Measurements from ENCODE around the gene RIC8B.

RIC8B gene

DNA sequence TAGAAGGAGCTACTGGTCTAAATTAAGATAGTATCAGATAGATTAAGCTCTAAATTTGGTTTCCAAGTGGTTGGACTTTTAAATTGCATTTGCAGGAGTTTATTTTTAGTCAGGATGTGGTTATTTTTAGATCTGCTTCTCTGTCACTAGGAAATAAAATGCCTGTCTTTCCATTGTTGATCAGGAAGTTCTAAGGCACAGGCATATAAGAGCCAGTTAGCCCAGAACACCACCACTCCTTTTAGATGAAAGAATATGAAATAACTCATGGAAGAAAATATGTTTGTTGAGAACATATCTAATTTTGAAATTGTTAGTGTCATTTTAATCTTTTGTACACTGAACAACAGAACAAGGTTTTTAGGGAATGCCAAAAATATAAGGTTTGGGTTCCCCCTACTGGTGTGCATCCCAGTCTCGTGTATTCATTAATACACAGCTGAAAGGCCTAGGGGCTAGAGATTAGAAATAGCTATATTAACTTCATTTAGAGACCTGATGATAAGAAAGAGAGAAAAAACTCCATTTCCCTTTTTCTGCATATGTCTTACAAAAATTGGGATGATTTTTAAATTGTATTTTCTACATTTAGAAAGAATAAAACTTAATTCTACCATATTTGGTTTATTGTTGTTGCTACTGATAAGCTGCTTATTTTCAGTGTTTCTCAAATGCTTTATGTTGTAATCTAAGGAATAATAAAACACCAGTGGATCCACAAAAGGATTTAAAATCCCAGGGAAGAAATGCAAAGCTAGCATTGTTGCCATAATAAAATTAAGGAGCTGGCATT is 67.2 kb downstream of the RIC8B start:
- no peaks in the 10 kb centered on the region for H3F3A ChIP-seq (ENCODE audit: control insufficient read depth, insufficient read depth)
- no peaks in the 10 kb centered on the region for H3K27me3 ChIP-seq (ENCODE audit: control insufficient read depth, low read length)
- peaks cover 12% of the 10 kb centered on the region for H3K4me1 ChIP-seq (ENCODE audit: control insufficient read depth, low read length)
- H3K4me3 ChIP-seq (ENCODE audit: low read length), result no peak overlapping the region
- H3K27ac ChIP-seq (ENCODE audit: low read depth, low read length), result no peak overlapping the region
- no peaks in the 10 kb centered on the region for H3K9me2 ChIP-seq (replicated peaks; ENCODE audit: control insufficient read depth, low read length)
- H4K20me1 ChIP-seq (ENCODE audit: control insufficient read depth, insufficient read depth, low read depth, low read length), result no peaks in the 10 kb centered on the region
- no peaks in the 10 kb centered on the region for H3K9me3 ChIP-seq (ENCODE audit: control insufficient read depth, insufficient read depth, low read length)
- no peaks in the 10 kb centered on the region for H3K79me2 ChIP-seq (ENCODE audit: control insufficient read depth, low read length)
- TF ChIP-seq, protein P1, sequence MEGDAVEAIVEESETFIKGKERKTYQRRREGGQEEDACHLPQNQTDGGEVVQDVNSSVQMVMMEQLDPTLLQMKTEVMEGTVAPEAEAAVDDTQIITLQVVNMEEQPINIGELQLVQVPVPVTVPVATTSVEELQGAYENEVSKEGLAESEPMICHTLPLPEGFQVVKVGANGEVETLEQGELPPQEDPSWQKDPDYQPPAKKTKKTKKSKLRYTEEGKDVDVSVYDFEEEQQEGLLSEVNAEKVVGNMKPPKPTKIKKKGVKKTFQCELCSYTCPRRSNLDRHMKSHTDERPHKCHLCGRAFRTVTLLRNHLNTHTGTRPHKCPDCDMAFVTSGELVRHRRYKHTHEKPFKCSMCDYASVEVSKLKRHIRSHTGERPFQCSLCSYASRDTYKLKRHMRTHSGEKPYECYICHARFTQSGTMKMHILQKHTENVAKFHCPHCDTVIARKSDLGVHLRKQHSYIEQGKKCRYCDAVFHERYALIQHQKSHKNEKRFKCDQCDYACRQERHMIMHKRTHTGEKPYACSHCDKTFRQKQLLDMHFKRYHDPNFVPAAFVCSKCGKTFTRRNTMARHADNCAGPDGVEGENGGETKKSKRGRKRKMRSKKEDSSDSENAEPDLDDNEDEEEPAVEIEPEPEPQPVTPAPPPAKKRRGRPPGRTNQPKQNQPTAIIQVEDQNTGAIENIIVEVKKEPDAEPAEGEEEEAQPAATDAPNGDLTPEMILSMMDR (IDR thresholded peaks at IDR 0.05; ENCODE audit: low read depth, low read length, poor library complexity, severe bottlenecking), result peak; percentile 75
- TF ChIP-seq EZH2phosphoT487 (IDR thresholded peaks at IDR 0.05; ENCODE audit: borderline replicate concordance, low read length), result no peak
- no peak overlapping the region for H3K4me2 ChIP-seq (ENCODE audit: low read length)
- H3K36me3 ChIP-seq (ENCODE audit: control insufficient read depth, low read length), result no peaks in the 10 kb centered on the region

DNA sequence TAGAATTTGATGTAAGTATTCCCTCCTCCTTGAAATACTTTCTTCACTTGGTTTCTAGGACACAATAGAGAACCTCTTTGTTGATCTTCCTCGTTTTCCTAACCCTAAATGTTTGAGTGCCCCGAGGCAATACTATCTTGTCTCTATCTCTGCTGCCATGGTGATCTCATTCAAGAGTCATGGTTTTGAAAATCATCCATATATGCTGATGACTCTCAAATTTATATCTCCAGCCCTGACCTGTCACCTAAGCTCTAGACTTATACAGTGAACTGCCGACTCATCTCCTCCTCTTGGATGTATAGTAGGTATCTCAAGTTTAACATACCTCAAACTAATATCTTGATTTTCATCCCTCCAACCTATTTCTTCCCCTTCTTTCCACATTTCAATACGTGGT is 71.4 kb downstream of the RIC8B start:
- Histone ChIP-seq H3F3A (ENCODE audit: control insufficient read depth, insufficient read depth) (no peaks in the 10 kb centered on the region), H3K79me2 (ENCODE audit: control insufficient read depth, low read length) (no peaks in the 10 kb centered on the region)
- TF ChIP-seq EZH2phosphoT487 (IDR thresholded peaks at IDR 0.05; ENCODE audit: borderline replicate concordance, low read length), result no peak
- TF ChIP-seq, protein P1 (IDR thresholded peaks at IDR 0.05; ENCODE audit: low read depth, low read length, poor library complexity, severe bottlenecking), result no peak

DNA sequence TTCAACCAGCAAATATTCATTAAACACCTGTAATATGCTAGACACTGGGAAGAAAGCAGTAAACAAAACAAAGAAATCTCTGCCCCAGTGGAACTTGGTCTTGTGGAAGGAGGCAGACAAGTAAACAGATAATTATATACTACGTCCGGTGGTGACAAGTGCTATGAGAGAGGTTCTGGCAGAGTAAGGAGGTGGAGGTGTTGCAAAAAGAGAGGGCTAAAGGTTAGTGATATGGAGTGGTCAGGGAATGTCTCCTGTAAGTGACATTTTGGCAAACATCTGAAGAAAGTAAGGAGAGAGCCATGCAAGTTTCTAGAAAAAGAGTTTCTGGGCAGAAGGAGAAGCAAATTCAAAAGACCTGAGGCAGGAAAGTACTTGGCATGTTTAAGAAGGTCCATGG is 73.4 kb downstream of the RIC8B start:
- no peak for TF ChIP-seq EZH2phosphoT487 (IDR thresholded peaks at IDR 0.05; ENCODE audit: borderline replicate concordance, low read length)
- TF ChIP-seq, protein P1 (IDR thresholded peaks at IDR 0.05; ENCODE audit: low read depth, low read length, poor library complexity, severe bottlenecking), result no peak
- Histone ChIP-seq H3K9me2 (replicated peaks; ENCODE audit: control insufficient read depth, low read length) (no peaks in the 10 kb centered on the region), H3K36me3 (ENCODE audit: control insufficient read depth, low read length) (no peaks in the 10 kb centered on the region)

More for the DNA sequence above, 71.4 kb downstream of the RIC8B start:
- H3K4me2 ChIP-seq (ENCODE audit: low read length), result no peak overlapping the region
- no peaks in the 10 kb centered on the region for H4K20me1 ChIP-seq (ENCODE audit: control insufficient read depth, insufficient read depth, low read depth, low read length)
- no peaks in the 10 kb centered on the region for H3K9me3 ChIP-seq (ENCODE audit: control insufficient read depth, insufficient read depth, low read length)
- H3K27me3 ChIP-seq (ENCODE audit: control insufficient read depth, low read length), result no peaks in the 10 kb centered on the region
- 0 out of 2 replicates have a peak, but pooled peaks cover 6% of the 10 kb centered on the region for H3K4me1 ChIP-seq (ENCODE audit: control insufficient read depth, low read length)
- H3K36me3 ChIP-seq (ENCODE audit: control insufficient read depth, low read length), result no peaks in the 10 kb centered on the region
- no peaks in the 10 kb centered on the region for H3K9me2 ChIP-seq (replicated peaks; ENCODE audit: control insufficient read depth, low read length)
- H3K4me3 ChIP-seq (ENCODE audit: low read length), result no peak overlapping the region
- no peak overlapping the region for H3K27ac ChIP-seq (ENCODE audit: low read depth, low read length)

More for the DNA sequence above, 73.4 kb downstream of the RIC8B start:
- Histone ChIP-seq H3K79me2 (ENCODE audit: control insufficient read depth, low read length) (no peaks in the 10 kb centered on the region), H3K27me3 (ENCODE audit: control insufficient read depth, low read length) (no peaks in the 10 kb centered on the region), H3K4me1 (ENCODE audit: control insufficient read depth, low read length) (no peaks in the 10 kb centered on the region), H3K27ac (ENCODE audit: low read depth, low read length) (no peak overlapping the region), H3F3A (ENCODE audit: control insufficient read depth, insufficient read depth) (no peaks in the 10 kb centered on the region), H3K4me3 (ENCODE audit: low read length) (no peak overlapping the region), H4K20me1 (ENCODE audit: control insufficient read depth, insufficient read depth, low read depth, low read length) (no peaks in the 10 kb centered on the region), H3K9me3 (ENCODE audit: control insufficient read depth, insufficient read depth, low read length) (no peaks in the 10 kb centered on the region), H3K4me2 (ENCODE audit: low read length) (no peak overlapping the region)
